ENCODE measurements around the gene TOR1AIP2.
"Not testable (repeated sequence)": the region's sequence is repeated elsewhere in the genome, so short reads cannot be mapped to it uniquely, and the experiment has no call there.

TOR1AIP2 gene

GRCh38 chr1:179875596-179876299 is 1.9 kb downstream of the TOR1AIP2 start:
- DNase-seq, result no peak

DNA sequence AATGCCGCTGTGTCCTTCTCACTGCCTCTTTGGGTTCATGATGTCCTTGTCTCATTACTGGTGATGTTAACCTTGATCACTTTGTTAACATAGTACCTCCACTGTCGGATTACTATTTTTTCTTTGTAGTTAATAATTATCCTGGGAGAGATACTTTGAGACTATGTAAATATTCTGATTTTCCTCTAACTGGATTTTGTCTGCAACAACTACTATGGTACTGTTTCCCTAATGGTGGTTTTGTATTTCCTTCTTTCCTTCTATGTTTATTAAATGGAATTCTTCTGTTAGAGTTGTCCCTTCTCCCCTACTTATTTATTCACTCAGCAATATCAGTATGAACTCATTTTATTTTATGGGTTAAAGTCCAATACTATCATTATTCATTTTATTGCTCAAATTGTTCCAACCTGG is 4.2 kb downstream of the TOR1AIP2 start:
- DNase-seq, result no peak

GRCh38 chr1:179872558-179872957 is 5.0 kb downstream of the TOR1AIP2 start:
- DNase-seq, result no peak

DNA sequence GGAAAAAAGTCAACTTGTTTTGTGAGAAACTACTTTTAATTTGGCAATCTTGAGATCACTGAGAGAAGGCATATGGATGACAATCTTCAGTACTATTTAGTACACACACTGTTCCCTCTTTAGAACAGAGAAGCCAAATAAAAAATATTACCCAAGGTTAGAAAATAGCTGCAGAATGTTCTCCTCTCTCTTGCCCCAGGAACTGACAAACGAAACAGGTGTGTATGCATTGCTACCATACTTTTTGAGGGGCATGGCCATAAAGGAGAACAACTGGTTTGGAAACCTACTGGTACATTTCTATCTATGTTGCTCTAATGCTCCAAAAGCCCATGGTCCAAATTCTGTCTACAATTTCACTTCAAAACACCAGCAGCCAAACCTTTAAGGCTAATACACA is 5.7 kb downstream of the TOR1AIP2 start:
- no peak for DNase-seq

GRCh38 chr1:179870870-179871269 is 6.7 kb downstream of the TOR1AIP2 start:
- no peak for DNase-seq

DNA sequence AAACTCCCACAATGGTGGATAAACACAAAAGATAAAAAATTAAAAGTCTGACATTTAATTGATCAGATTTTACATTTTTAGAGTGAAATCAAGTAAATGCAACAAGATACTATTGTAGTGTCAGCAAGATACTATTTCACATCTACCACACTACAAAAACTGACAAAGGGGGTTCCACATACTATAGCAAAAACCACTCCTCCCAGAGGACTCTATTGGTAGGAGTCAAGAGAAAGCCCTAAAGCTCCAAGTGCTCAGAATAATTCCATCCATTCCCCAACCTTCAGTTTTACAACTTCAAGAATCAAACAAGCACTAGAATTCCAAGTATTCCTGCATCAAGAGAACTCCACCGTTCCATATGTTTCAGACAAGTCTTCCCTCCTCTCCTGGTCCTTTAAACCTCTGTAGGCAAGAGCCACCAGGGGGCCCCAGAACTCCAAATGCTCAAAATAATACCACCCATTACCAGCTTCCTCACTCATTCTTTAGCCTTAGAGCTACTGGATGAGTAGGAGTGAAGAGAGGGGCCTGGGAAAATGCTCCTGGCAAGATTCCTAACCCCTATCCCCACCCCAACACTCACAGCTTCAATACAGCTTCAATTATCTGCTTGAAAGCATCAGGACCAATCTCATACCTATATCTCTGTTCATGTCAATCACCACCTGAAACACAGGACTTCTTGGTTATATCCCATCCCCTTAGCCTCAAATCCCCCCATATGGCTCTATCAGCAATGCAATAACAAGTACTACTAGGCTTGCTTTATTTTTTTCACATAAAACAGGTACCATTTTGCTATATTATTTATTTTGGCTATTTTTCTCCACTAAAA is 9.9 kb downstream of the TOR1AIP2 start:
- no peak for DNase-seq

- DNase-seq, result no peak
Measured at GRCh38 chr1:179866616-179867015, 11.0 kb downstream of the TOR1AIP2 start.

- DNase-seq, result no peak
Measured at GRCh38 chr1:179865377-179865776, 12.2 kb downstream of the TOR1AIP2 start.

DNA sequence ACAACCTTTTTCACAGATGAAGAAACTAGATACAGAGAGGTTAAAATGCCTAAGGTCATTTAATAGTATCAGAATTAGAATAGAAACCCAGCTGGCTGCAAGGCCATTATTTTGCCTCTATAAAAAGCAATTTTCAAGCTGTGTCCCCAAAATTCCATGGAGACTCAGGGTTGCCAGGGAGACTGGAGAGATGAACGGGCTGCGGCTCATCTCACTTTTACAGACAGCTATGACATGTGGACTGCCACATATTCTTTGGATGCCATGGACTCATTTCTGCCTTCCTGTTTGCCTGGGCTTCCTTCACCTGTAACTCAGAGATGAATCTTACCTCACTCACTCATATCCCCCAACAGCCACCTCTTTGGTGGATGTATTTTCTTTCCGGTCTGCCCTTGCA is 17.0 kb downstream of the TOR1AIP2 start:
- no peak for DNase-seq

- no peak for DNase-seq
Measured at GRCh38 chr1:179857009-179857408, 20.6 kb downstream of the TOR1AIP2 start.

DNA sequence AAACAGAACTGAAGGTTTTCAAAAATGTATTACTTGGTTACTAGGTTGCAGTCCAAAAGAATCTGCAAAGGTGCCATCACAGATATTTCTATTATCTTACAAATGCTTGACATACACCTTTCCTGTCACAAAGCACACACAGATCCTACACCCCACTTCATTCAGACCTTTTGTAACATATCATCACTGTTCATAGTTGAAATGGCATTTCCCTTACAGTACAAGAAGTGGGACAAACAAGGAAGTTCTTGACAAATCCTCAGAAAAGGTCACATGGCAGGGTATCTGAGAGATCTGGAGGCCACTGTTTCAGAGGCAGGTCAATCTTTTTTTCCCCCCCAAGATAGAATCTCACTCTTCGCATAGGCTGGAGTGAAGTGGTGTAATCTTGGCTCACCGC is 21.3 kb downstream of the TOR1AIP2 start:
- DNase-seq, result no peak

- DNase-seq, result not testable (repeated sequence)
Measured at GRCh38 chr1:179855831-179856230, 21.8 kb downstream of the TOR1AIP2 start.

DNA sequence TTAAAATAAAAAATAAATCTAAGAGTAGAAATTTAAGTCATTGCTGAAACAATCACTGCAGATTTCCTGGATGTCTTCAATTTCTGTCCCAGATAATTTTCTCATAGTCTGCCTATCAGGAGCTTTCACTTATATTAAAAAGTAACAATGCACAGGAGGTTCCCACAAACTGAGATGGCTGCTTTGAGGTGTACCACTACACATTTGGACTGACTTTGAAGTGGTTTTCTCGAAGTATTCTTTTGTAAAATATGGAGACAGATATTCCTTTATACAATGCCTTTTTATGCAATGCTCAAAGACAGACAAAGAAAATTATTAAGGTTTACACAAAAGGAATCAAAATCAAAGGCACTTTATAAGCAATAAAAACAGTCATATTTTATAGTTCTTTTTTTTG is 24.5 kb downstream of the TOR1AIP2 start:
- no peak for DNase-seq

DNA sequence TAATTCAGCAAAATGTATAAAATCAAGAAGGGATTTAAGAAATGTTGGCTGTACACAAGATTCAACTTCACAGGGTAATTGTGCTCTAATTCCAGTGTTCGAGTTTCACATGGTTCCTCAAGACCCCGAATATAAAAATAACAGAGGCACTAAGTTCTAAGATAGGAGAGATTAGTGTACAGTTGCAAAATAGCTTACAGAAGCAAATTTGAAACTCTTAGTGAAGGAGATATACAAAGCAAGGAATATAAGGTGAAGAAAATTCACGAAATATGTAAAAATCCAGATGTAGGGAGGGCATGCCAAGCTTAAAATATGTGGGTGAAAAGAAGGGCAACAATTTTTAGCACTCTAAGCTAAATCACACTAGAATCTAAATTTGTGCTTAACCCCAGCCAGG is 29.4 kb downstream of the TOR1AIP2 start:
- DNase-seq, result no peak

- DNase-seq, result no peak
Measured at GRCh38 chr1:179840107-179840506, 37.5 kb downstream of the TOR1AIP2 start.

- not testable (repeated sequence) for DNase-seq
Measured at GRCh38 chr1:179836686-179837445, 40.7 kb downstream of the TOR1AIP2 start.

DNA sequence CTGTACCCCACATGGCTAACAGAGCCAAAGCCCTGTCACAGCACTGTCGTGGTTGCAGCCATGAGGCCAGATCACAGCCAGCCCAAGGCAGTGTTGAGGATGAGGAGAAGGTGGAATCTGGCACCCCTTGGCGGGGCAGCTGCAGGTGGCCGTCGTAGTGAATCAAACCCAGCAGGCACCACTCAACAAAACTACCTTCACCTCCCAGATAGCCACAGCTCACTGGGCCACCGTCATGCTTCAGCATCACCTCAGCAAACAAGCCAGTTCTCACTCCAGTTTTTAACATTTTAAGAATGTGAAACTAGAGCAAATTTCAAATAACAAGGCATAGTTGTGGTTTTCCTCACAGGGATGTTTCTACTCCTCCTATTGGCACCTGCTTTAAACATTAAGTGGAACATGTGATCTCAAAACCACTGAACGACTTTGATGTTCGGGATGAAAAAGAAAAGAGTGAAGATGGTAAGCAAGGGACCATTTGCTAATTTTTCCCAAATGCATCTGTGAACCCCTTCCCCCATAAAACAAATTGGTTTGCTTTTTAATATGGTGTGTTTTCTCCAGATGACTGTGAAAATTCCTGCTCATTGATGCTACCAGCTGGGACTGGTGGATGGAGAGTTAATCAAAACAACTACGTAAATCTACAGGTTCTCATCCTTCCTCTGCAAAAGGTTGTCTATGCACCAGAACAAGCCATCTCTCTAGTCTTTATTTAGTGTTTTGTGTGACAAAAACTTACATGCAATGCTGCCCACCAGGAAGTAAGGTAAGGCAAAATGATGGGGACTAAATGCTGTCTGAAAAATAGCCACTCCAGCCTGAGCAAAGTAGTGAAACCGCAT is 45.5 kb downstream of the TOR1AIP2 start:
- no peak for DNase-seq

- no peak for DNase-seq
Measured at GRCh38 chr1:179831225-179831624, 46.4 kb downstream of the TOR1AIP2 start.

DNA sequence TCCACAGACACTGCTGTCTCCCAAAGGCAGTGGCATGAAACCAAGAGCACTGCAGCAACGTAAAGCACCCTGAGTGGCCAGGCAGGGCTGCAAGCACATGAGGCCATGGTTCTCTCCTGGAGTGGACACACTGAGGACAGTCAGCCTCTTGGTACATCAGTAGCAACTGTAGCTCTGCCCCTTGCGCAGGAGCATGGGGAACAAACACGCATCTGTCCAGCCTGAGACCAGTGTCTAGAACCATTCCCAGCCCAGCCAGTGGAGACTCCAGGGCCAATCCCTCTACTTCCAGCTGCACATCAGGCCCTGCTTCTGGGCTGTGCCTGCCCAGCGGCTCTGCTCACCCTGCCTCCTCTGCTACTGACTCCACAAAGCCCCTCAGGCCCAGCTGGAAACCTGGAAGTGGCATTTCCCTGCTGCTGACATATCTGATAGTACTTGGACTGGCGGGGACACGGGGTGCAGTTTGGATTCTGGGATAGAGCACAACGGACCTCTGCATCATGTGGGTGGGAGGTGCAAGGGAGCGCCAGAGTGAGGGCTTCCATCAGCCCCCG is 49.0 kb downstream of the TOR1AIP2 start:
- no peak for DNase-seq

DNA sequence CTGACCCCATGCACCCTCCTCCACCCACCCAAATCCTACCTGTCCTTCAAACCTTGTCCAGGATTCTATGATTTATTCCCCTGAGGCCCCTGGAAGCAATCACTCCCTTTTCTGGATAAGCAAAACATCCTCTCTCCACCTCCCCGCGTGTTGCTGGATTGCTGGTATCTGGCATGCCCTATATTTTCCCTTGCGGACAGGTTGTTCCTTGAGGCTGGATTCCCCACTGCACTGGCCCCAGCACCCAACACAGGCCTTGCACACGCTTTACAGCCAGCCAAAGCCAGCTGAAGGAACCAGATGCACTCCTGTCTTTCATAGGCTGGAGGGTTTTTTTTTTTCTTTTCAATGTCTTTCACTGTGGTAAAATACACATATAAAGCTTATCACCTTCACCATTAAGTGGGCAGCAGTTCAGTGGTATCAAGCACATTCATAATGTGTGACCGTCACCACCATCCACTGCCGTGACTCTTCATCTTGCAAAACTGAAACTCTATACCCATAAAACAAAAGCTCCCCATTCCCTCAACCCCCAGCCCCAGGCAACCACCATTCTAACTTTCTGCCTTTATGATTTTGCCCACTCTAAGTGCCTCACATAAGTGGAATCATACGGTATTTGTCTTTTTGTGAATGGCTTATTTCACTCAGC is 50.9 kb downstream of the TOR1AIP2 start:
- DNase-seq, result no peak

GRCh38 chr1:179825798-179826460 is 51.7 kb downstream of the TOR1AIP2 start:
- no peak for DNase-seq
